Mammary epithelial cell (primary cell): ENCODE data around the gene WFDC11.
"Not testable (repeated sequence)": the region's sequence is repeated elsewhere in the genome, so short reads cannot be mapped to it uniquely, and the experiment has no call there.

Source experiments
- EZH2 ChIP-seq: IDR thresholded peaks from 2 replicates; pipeline ENCODE4 v1.6.1; 2012; ENCODE audit warnings: low read length, inconsistent platforms, borderline replicate concordance
- TF ChIP-seq, protein P1 (sequence below), 2 donors: IDR thresholded peaks in 1 of 2; conservative IDR thresholded peaks in 1 of 2; 2 replicates each; pipeline ENCODE4 v1.5.1; 2011 to 2012; ENCODE audit warnings: inconsistent platforms in 2 of 2, low read length in 2 of 2, mild to moderate bottlenecking in 2 of 2, control low read depth in 1 of 2, low read depth in 1 of 2; ENCODE audit not compliant: insufficient read depth in 1 of 2; ENCODE audit errors: extremely low read depth in 1 of 2

DNA sequence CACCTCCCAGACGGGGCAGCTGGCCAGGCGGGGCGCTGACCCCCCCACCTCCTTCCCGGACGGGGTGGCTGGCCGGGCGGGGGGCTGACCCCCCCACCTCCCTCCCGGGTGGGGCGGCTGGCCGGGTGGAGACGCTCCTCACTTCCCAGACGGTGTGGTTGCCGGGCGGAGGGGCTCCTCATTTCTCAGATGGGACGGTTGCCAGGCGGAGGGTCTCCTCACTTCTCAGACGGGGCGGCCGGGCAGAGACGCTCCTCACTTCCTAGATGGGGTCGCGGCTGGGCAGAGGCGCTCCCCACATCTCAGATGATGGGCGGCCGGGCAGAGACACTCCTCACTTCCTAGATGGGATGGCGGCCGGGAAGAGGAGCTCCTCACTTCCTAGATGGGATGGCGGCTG is 24.2 kb downstream of the WFDC11 start:
- TF ChIP-seq, protein P1, sequence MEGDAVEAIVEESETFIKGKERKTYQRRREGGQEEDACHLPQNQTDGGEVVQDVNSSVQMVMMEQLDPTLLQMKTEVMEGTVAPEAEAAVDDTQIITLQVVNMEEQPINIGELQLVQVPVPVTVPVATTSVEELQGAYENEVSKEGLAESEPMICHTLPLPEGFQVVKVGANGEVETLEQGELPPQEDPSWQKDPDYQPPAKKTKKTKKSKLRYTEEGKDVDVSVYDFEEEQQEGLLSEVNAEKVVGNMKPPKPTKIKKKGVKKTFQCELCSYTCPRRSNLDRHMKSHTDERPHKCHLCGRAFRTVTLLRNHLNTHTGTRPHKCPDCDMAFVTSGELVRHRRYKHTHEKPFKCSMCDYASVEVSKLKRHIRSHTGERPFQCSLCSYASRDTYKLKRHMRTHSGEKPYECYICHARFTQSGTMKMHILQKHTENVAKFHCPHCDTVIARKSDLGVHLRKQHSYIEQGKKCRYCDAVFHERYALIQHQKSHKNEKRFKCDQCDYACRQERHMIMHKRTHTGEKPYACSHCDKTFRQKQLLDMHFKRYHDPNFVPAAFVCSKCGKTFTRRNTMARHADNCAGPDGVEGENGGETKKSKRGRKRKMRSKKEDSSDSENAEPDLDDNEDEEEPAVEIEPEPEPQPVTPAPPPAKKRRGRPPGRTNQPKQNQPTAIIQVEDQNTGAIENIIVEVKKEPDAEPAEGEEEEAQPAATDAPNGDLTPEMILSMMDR (conservative IDR thresholded peaks at IDR 0.05 in 1 of 2, IDR thresholded peaks at IDR 0.05 in 1 of 2; ENCODE audit: extremely low read depth in 1 of 2, insufficient read depth in 1 of 2, low read depth in 1 of 2, low read length in 2 of 2), result not testable (repeated sequence)
- not testable (repeated sequence) for TF ChIP-seq EZH2
